GM12892 (cell line): ENCODE data around the gene AMER2.

Experiments
- POLR2A ChIP-seq: IDR thresholded peaks from 2 replicates; pipeline ENCODE4 v1.6.1; 2011; ENCODE audit warnings: low read depth, low read length, control low read depth
- POLR2AphosphoS5 ChIP-seq: IDR thresholded peaks from 2 replicates; pipeline ENCODE4 v1.6.1; 2011; ENCODE audit warnings: low read depth, low read length, control low read depth
- TAF1 ChIP-seq: IDR thresholded peaks from 2 replicates; pipeline ENCODE4 v1.6.1; 2011; ENCODE audit warnings: low read depth, mild to moderate bottlenecking, control low read depth, low read length, borderline replicate concordance

GRCh38 chr13:25187596-25187995 lies 15.5 kb upstream of the AMER2 start:
- TF ChIP-seq POLR2A, result no peak
- no peak for TF ChIP-seq TAF1
- TF ChIP-seq POLR2AphosphoS5, result no peak
